Ishikawa (cell line): ENCODE measurements around the gene CCDC92B.

Experiments used
- CEBPB ChIP-seq: IDR thresholded peaks from 2 replicates; pipeline ENCODE4 v1.6.1; 2012
- CREB1 ChIP-seq: IDR thresholded peaks from 2 replicates; pipeline ENCODE4 v1.6.1; 2012; ENCODE audit warnings: low read depth
- EGR1 ChIP-seq: IDR thresholded peaks from 2 replicates; pipeline ENCODE4 v1.6.1; 2012
- EP300 ChIP-seq: IDR thresholded peaks from 2 replicates; pipeline ENCODE4 v1.6.1; 2012; ENCODE audit warnings: borderline replicate concordance
- FOXM1 ChIP-seq: IDR thresholded peaks from 2 replicates; pipeline ENCODE4 v1.6.1; 2012; ENCODE audit warnings: low read depth, borderline replicate concordance
- MAX ChIP-seq: IDR thresholded peaks from 2 replicates; pipeline ENCODE4 v1.6.1; 2012
- NFIC ChIP-seq: IDR thresholded peaks from 2 replicates; pipeline ENCODE4 v1.6.1; 2012
- RAD21 ChIP-seq: IDR thresholded peaks from 2 replicates; pipeline ENCODE4 v1.6.1; 2012; ENCODE audit warnings: low read depth
- REST ChIP-seq: IDR thresholded peaks from 2 replicates; pipeline ENCODE4 v1.6.1; 2012; ENCODE audit warnings: low read depth, mild to moderate bottlenecking
- TAF1 ChIP-seq: IDR thresholded peaks from 2 replicates; pipeline ENCODE4 v1.6.1; 2012; ENCODE audit warnings: low read depth, mild to moderate bottlenecking
- TCF12 ChIP-seq: IDR thresholded peaks from 2 replicates; pipeline ENCODE4 v1.6.1; 2012; ENCODE audit warnings: low read depth
- TEAD4 ChIP-seq: IDR thresholded peaks from 2 replicates; pipeline ENCODE4 v1.6.1; 2012
- USF1 ChIP-seq: IDR thresholded peaks from 2 replicates; pipeline ENCODE4 v1.6.1; 2012
- YY1 ChIP-seq: IDR thresholded peaks from 2 replicates; pipeline ENCODE4 v1.6.1; 2012; ENCODE audit warnings: low read depth
- ZBTB7A ChIP-seq: IDR thresholded peaks from 2 replicates; pipeline ENCODE4 v1.6.1; 2012; ENCODE audit warnings: low read depth

CCDC92B gene

GRCh38 chr17:2722611-2723010, 26.8 kb downstream of the CCDC92B start:
- TF ChIP-seq NFIC = no peak
- TF ChIP-seq ZBTB7A = no peak
- TF ChIP-seq EGR1 = no peak
- no peak for TF ChIP-seq TAF1
- TF ChIP-seq EP300 = no peak
- no peak for TF ChIP-seq FOXM1
- no peak for TF ChIP-seq RAD21
- TF ChIP-seq CREB1 = no peak
- no peak for TF ChIP-seq TCF12
- TF ChIP-seq REST = no peak
- TF ChIP-seq MAX = no peak
- TF ChIP-seq CEBPB = no peak
- no peak for TF ChIP-seq TEAD4
- TF ChIP-seq USF1 = no peak
- no peak for TF ChIP-seq YY1

GRCh38 chr17:2721603-2722002, 27.8 kb downstream of the CCDC92B start:
- TF ChIP-seq ZBTB7A (no peak), NFIC (no peak), TEAD4 (no peak), REST (no peak), YY1 (no peak), EGR1 (no peak), USF1 (no peak), EP300 (no peak), MAX (no peak)

- no peak for TF ChIP-seq CEBPB
- no peak for TF ChIP-seq FOXM1
- no peak for TF ChIP-seq USF1
- TF ChIP-seq YY1 = no peak
- no peak for TF ChIP-seq EGR1
- no peak for TF ChIP-seq NFIC
- no peak for TF ChIP-seq TAF1
- TF ChIP-seq TCF12 = no peak
- no peak for TF ChIP-seq ZBTB7A
- no peak for TF ChIP-seq RAD21
These were observed 29.6 kb downstream of the CCDC92B start for GRCh38 chr17:2719861-2720260.

- TF ChIP-seq CREB1 (no peak), TAF1 (no peak), NFIC (no peak), USF1 (no peak), RAD21 (no peak)
These were observed 31.1 kb downstream of the CCDC92B start for GRCh38 chr17:2718150-2718938.

- TF ChIP-seq FOXM1 (no peak), USF1 (no peak), CREB1 (no peak), TAF1 (no peak), CEBPB (no peak), RAD21 (no peak), ZBTB7A (no peak), NFIC (no peak), EP300 (no peak), TEAD4 (no peak), TCF12 (no peak), EGR1 (no peak), REST (no peak), YY1 (no peak), MAX (no peak)
These were observed 32.8 kb downstream of the CCDC92B start for GRCh38 chr17:2716649-2717048.
